CD14-positive monocyte (primary cell): ENCODE measurements around the gene SART1. TPM values are rescaled to one million over a fixed set of nuclear protein-coding genes. Genes with fewer than 3 reads are reported as not detected.
"Not testable (repeated sequence)": the region's sequence is repeated elsewhere in the genome, so short reads cannot be mapped to it uniquely, and the experiment has no call there.

ENCODE experiments used
- DNase-seq, 3 donors: peaks; one replicate each; pipeline ENCODE4 v3.0.0-alpha.2; 2011 to 2022
- H2AFZ ChIP-seq: 2 replicates; pipeline ENCODE4 v1.6.0; 2012; ENCODE audit warnings: mild to moderate bottlenecking, low read depth, low read length, inconsistent platforms; ENCODE audit not compliant: insufficient read depth, poor library complexity, severe bottlenecking
- H3K27ac ChIP-seq, 2 donors: 1 replicate in 1 of 2; 2 replicates in 1 of 2; pipeline ENCODE4 v1.5.1; 2012 to 2013; ENCODE audit warnings: low read length in 2 of 2, control low read depth in 1 of 2, inconsistent platforms in 1 of 2, low read depth in 1 of 2, mild to moderate bottlenecking in 1 of 2
- H3K27me3 ChIP-seq, 2 donors: one replicate each; pipeline versions ENCODE4 v1.6.0 to v1.6.1; 2011 to 2013; ENCODE audit warnings: low read length in 2 of 2; ENCODE audit not compliant: control insufficient read depth in 2 of 2, insufficient read depth in 2 of 2
- H3K36me3 ChIP-seq, 2 donors: replicated peaks in 1 of 2; 1 replicate in 1 of 2; 2 replicates in 1 of 2; pipeline versions ENCODE4 v1.5.1 to v1.6.1; 2012 to 2013; ENCODE audit warnings: low read length in 2 of 2, control low read depth in 1 of 2, inconsistent platforms in 1 of 2, mild to moderate bottlenecking in 1 of 2; ENCODE audit not compliant: insufficient read depth in 2 of 2, control insufficient read depth in 1 of 2
- H3K4me1 ChIP-seq, 2 donors: 1 replicate in 1 of 2; 2 replicates in 1 of 2; pipeline versions ENCODE4 v1.5.1 to v1.6.1; 2012 to 2013; ENCODE audit warnings: low read length in 2 of 2, control low read depth in 1 of 2, inconsistent platforms in 1 of 2, mild to moderate bottlenecking in 1 of 2, moderate library complexity in 1 of 2; ENCODE audit not compliant: insufficient read depth in 2 of 2, control insufficient read depth in 1 of 2
- H3K4me2 ChIP-seq: replicated peaks from 2 replicates; pipeline ENCODE3; 2012; ENCODE audit warnings: low read length, moderate library complexity, mild to moderate bottlenecking; ENCODE audit not compliant: poor library complexity, severe bottlenecking; ENCODE audit errors: extremely low read depth
- H3K4me3 ChIP-seq, 3 experiments: fragments of 200-600 bp in 1 of 3; sonication (generic) in 1 of 3; replicated peaks in 1 of 3; 1 replicate in 2 of 3; 2 replicates in 1 of 3; pipeline ENCODE4 v1.5.1; 2011 to 2013; ENCODE audit warnings: low read length in 3 of 3, mild to moderate bottlenecking in 3 of 3, control low read depth in 2 of 3, low read depth in 2 of 3, inconsistent platforms in 1 of 3, moderate library complexity in 1 of 3
- H3K79me2 ChIP-seq: 2 replicates; pipeline ENCODE4 v1.6.0; 2012; ENCODE audit warnings: mild to moderate bottlenecking, control low read depth, inconsistent platforms, low read length, moderate library complexity; ENCODE audit not compliant: insufficient read depth
- H3K9ac ChIP-seq: 2 replicates; pipeline ENCODE4 v1.6.0; 2017; ENCODE audit warnings: low read length, mild to moderate bottlenecking; ENCODE audit not compliant: insufficient read depth, poor library complexity, severe bottlenecking
- H3K9me3 ChIP-seq, 2 donors: replicated peaks in 1 of 2; 1 replicate in 1 of 2; 2 replicates in 1 of 2; pipeline versions ENCODE4 v1.5.1 to v1.6.1; 2012 to 2013; ENCODE audit warnings: low read length in 2 of 2, control low read depth in 1 of 2; ENCODE audit not compliant: control insufficient read depth in 1 of 2, insufficient read depth in 1 of 2
- H4K20me1 ChIP-seq: 2 replicates; pipeline ENCODE4 v1.6.0; 2012; ENCODE audit warnings: mild to moderate bottlenecking, low read length, control low read depth, moderate library complexity; ENCODE audit not compliant: insufficient read depth
- H3K27ac Mint-ChIP-seq, 7 donors: one replicate each; pipeline ENCODE4 v1.8.0; 2020; ENCODE audit warnings: mild to moderate bottlenecking in 7 of 7, mixed read lengths in 7 of 7, moderate library complexity in 6 of 7, inconsistent platforms in 2 of 7
- H3K27me3 Mint-ChIP-seq, 3 donors: one replicate each; pipeline ENCODE4 v1.8.0; 2021 to 2022; ENCODE audit warnings: low read depth in 3 of 3, mild to moderate bottlenecking in 3 of 3, mixed read lengths in 3 of 3, moderate library complexity in 3 of 3, inconsistent platforms in 1 of 3
- H3K36me3 Mint-ChIP-seq, 2 donors: one replicate each; pipeline ENCODE4 v1.8.0; 2020; ENCODE audit warnings: mixed read lengths in 2 of 2, inconsistent platforms in 1 of 2, mild to moderate bottlenecking in 1 of 2
- H3K4me1 Mint-ChIP-seq: one replicate; pipeline ENCODE4 v1.8.0; 2020; ENCODE audit warnings: mild to moderate bottlenecking, mixed read lengths
- H3K4me3 Mint-ChIP-seq, 2 donors: one replicate each; pipeline ENCODE4 v1.8.0; 2020; ENCODE audit warnings: mild to moderate bottlenecking in 2 of 2, mixed read lengths in 2 of 2, moderate library complexity in 1 of 2
- H3K9me3 Mint-ChIP-seq, 7 donors: one replicate each; pipeline ENCODE4 v1.8.0; 2020 to 2022; ENCODE audit warnings: mixed read lengths in 7 of 7, mild to moderate bottlenecking in 6 of 7, moderate library complexity in 6 of 7, inconsistent platforms in 2 of 7
- WGBS: methylation state at CpG from one replicate; pipeline ENCODE4 v1.1.5; 2013; ENCODE audit warnings: missing lambda C conversion rate; ENCODE audit not compliant: insufficient coverage; 5-methylcytosine and 5-hydroxymethylcytosine counted together
- intact Hi-C, 2 donors: fragments of 100-400 bp; cut with micrococcal nuclease; formaldehyde crosslinking; loops; one replicate each; pipeline versions ENCODE4 v1.15.0 to v1.15.1; 2023
- polyA plus RNA-seq, 3 donors: library from polyadenylated mRNA; depleted of rRNA in 1 of 3; unstranded in 2 of 3; stranded (reverse) in 1 of 3; fragments of 300-500 nt in 2 of 3; fragments of >200 nt in 1 of 3; fragmentation: Illumina TruSeq in 2 of 3; gene quantifications; 1 replicate in 2 of 3; 2 replicates in 1 of 3; pipeline ENCODE4 v1.2.3, GENCODE V29; 2012 to 2021
- TF ChIP-seq, protein P1 (sequence below): fragments of 200-600 bp; IDR thresholded peaks from one replicate; pipeline ENCODE4 v1.8.0; 2022; ENCODE audit warnings: antibody characterized with exemption, mild to moderate bottlenecking

The SART1 gene
- polyA plus RNA-seq, 3 donors = 8.9 to 52.8 (median 16.1) TPM

- H3K27me3 ChIP-seq, H3K4me3 Mint-ChIP-seq, H3K27ac Mint-ChIP-seq, H3K9me3 ChIP-seq, intact Hi-C loops, H3K36me3 ChIP-seq, H3K4me1 Mint-ChIP-seq, H4K20me1 ChIP-seq, H3K4me1 ChIP-seq, H3K79me2 ChIP-seq, H3K27ac ChIP-seq, H2AFZ ChIP-seq, H3K4me2 ChIP-seq, H3K36me3 Mint-ChIP-seq, H3K9ac ChIP-seq, DNase-seq, H3K4me3 ChIP-seq, H3K9me3 Mint-ChIP-seq: not testable (repeated sequence)
- peaks cover 10 to 22% (median 13%) of the 10 kb centered on the region in 3 donors for H3K27me3 Mint-ChIP-seq
- 79% methylated on average over 2 of the region's 3 CpGs for WGBS
Observed at GRCh38 chr11:65951641-65952040, 9.9 kb upstream of the SART1 start.

DNA sequence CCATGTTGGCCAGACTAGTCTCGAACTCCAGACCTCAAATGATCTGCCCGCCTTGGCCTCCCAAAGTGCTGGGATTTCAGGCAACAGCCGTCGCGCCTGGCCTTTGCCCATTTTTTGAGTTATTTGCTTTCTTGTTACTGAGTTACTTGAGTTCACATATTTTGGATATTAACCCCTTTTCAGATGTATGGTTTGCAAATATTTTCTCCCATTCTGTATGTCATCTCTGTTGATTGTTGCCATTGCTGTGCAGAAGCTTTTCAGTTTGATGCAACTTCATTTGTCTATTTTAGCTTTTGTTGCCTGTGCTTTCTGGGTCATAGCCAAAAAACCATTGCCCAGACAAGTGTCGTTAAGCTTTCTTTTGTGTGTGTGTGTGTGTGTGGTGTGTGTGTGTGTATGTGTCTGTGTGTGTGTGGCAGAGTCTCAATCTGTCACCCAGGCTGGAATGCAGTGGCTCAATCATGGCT lies 9.4 kb upstream of the SART1 start:
- Mint-ChIP-seq H3K4me3 (no peak overlapping the region), H3K9me3 (peaks cover 0 to 4% (median 0%) of the 10 kb centered on the region in 7 donors), H3K4me1 (peaks cover 6% of the 10 kb centered on the region), H3K27ac (no peak overlapping the region), H3K36me3 (no peaks in the 10 kb centered on the region), H3K27me3 (peaks cover 9 to 22% (median 13%) of the 10 kb centered on the region in 3 donors)
- no peaks in the 10 kb centered on the region for H3K36me3 ChIP-seq
- H3K4me3 ChIP-seq = no peak overlapping the region
- no peak overlapping the region for H2AFZ ChIP-seq
- H3K4me1 ChIP-seq = peaks cover 0 to 7% of the 10 kb centered on the region in 2 donors
- H3K27me3 ChIP-seq = no peaks in the 10 kb centered on the region
- no peaks in the 10 kb centered on the region for H3K9me3 ChIP-seq
- WGBS = 100% methylated on average over 2 of the region's 6 CpGs
- no peaks in the 10 kb centered on the region for H4K20me1 ChIP-seq
- no peak overlapping the region for H3K27ac ChIP-seq
- H3K9ac ChIP-seq = no peak overlapping the region
- TF ChIP-seq, protein P1, sequence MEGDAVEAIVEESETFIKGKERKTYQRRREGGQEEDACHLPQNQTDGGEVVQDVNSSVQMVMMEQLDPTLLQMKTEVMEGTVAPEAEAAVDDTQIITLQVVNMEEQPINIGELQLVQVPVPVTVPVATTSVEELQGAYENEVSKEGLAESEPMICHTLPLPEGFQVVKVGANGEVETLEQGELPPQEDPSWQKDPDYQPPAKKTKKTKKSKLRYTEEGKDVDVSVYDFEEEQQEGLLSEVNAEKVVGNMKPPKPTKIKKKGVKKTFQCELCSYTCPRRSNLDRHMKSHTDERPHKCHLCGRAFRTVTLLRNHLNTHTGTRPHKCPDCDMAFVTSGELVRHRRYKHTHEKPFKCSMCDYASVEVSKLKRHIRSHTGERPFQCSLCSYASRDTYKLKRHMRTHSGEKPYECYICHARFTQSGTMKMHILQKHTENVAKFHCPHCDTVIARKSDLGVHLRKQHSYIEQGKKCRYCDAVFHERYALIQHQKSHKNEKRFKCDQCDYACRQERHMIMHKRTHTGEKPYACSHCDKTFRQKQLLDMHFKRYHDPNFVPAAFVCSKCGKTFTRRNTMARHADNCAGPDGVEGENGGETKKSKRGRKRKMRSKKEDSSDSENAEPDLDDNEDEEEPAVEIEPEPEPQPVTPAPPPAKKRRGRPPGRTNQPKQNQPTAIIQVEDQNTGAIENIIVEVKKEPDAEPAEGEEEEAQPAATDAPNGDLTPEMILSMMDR = no peak
- no peak for DNase-seq
- no peak overlapping the region for H3K4me2 ChIP-seq
- no peaks in the 10 kb centered on the region for H3K79me2 ChIP-seq
- intact Hi-C loops = no loop called here
